ENCODE results near the gene SPATA3. TPM values are rescaled to one million over a fixed set of nuclear protein-coding genes. Genes with fewer than 3 reads are reported as not detected.
A peak's percentile ranks its signal among the peaks of the same experiment; 100 is the strongest.

The SPATA3 gene
- total and polyA plus RNA-seq, 2 of the 13 experiments (the other 11 are each of a cell fraction or from before 2014, with no cell fraction given): not detected

GRCh38 chr2:231000211-231000904 is 4.4 kb downstream of the SPATA3 start (continued):
- TF ChIP-seq REST (IDR thresholded peaks at IDR 0.05; ENCODE audit: borderline replicate concordance in 1 of 2, low read depth in 1 of 2, low read length in 2 of 2) (no peak), NPAS2 (CRISPR knock-in tag; IDR thresholded peaks at IDR 0.05; ENCODE audit: borderline replicate concordance) (no peak), ZNF839 (CRISPR knock-in tag; IDR thresholded peaks at IDR 0.05; ENCODE audit: borderline replicate concordance) (no peak), ZNF777 (CRISPR knock-in tag; IDR thresholded peaks at IDR 0.05) (no peak), MAFF (IDR thresholded peaks at IDR 0.05; ENCODE audit: low read depth, low read length) (no peak), SNAPC2 (CRISPR knock-in tag; IDR thresholded peaks at IDR 0.05) (no peak), NBN (conservative IDR thresholded peaks at IDR 0.05) (no peak), ZNF775 (CRISPR knock-in tag; IDR thresholded peaks at IDR 0.05; ENCODE audit: borderline replicate concordance) (no peak), ZMAT5 (CRISPR knock-in tag; IDR thresholded peaks at IDR 0.05; ENCODE audit: borderline replicate concordance, low read depth) (no peak), ISL2 (CRISPR knock-in tag; IDR thresholded peaks at IDR 0.05) (0 out of 2 replicates have a peak, but pooled peaks have one; percentile 32), NFYC (CRISPR knock-in tag; IDR thresholded peaks at IDR 0.05) (no peak), STAG1 (CRISPR knock-in tag; IDR thresholded peaks at IDR 0.05) (peak; percentile 85), ZFP36L1 (CRISPR knock-in tag; IDR thresholded peaks at IDR 0.05) (no peak), ZNF616 (CRISPR knock-in tag; IDR thresholded peaks at IDR 0.05; ENCODE audit: low read depth) (no peak), ZIK1 (CRISPR knock-in tag; IDR thresholded peaks at IDR 0.05; ENCODE audit: borderline replicate concordance, low read depth) (0 out of 2 replicates have a peak, but pooled peaks have one; percentile 45), ZBTB42 (CRISPR knock-in tag; IDR thresholded peaks at IDR 0.05) (no peak), BHLHE40 (IDR thresholded peaks at IDR 0.05; ENCODE audit: low read length) (no peak), NCOA2 (CRISPR knock-in tag; IDR thresholded peaks at IDR 0.05) (0 out of 2 replicates have a peak, but pooled peaks have one; percentile 22), MXD3 (CRISPR knock-in tag; IDR thresholded peaks at IDR 0.05) (no peak; the same call in 1 of the 2 replicates)
- TF ChIP-seq, protein P1, sequence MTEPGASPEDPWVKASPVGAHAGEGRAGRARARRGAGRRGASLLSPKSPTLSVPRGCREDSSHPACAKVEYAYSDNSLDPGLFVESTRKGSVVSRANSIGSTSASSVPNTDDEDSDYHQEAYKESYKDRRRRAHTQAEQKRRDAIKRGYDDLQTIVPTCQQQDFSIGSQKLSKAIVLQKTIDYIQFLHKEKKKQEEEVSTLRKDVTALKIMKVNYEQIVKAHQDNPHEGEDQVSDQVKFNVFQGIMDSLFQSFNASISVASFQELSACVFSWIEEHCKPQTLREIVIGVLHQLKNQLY (CRISPR knock-in tag; IDR thresholded peaks at IDR 0.05): no peak
- TF ChIP-seq, protein P2, sequence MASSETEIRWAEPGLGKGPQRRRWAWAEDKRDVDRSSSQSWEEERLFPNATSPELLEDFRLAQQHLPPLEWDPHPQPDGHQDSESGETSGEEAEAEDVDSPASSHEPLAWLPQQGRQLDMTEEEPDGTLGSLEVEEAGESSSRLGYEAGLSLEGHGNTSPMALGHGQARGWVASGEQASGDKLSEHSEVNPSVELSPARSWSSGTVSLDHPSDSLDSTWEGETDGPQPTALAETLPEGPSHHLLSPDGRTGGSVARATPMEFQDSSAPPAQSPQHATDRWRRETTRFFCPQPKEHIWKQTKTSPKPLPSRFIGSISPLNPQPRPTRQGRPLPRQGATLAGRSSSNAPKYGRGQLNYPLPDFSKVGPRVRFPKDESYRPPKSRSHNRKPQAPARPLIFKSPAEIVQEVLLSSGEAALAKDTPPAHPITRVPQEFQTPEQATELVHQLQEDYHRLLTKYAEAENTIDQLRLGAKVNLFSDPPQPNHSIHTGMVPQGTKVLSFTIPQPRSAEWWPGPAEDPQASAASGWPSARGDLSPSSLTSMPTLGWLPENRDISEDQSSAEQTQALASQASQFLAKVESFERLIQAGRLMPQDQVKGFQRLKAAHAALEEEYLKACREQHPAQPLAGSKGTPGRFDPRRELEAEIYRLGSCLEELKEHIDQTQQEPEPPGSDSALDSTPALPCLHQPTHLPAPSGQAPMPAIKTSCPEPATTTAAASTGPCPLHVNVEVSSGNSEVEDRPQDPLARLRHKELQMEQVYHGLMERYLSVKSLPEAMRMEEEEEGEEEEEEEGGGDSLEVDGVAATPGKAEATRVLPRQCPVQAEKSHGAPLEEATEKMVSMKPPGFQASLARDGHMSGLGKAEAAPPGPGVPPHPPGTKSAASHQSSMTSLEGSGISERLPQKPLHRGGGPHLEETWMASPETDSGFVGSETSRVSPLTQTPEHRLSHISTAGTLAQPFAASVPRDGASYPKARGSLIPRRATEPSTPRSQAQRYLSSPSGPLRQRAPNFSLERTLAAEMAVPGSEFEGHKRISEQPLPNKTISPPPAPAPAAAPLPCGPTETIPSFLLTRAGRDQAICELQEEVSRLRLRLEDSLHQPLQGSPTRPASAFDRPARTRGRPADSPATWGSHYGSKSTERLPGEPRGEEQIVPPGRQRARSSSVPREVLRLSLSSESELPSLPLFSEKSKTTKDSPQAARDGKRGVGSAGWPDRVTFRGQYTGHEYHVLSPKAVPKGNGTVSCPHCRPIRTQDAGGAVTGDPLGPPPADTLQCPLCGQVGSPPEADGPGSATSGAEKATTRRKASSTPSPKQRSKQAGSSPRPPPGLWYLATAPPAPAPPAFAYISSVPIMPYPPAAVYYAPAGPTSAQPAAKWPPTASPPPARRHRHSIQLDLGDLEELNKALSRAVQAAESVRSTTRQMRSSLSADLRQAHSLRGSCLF (CRISPR knock-in tag; IDR thresholded peaks at IDR 0.05; ENCODE audit: borderline replicate concordance): no peak
